Occipital lobe (tissue), 2 donors: ENCODE measurements around the gene ODF2. TPM values are rescaled to one million over a fixed set of nuclear protein-coding genes. Genes with fewer than 3 reads are reported as not detected.
"Not testable (repeated sequence)": the region's sequence is repeated elsewhere in the genome, so short reads cannot be mapped to it uniquely, and the experiment has no call there.

Source experiments
- DNase-seq: peaks from one replicate; lab custom pipeline; 2025; lab: John Stamatoyannopoulos, UW
- total RNA-seq: library from RNA; depleted of rRNA; stranded (reverse); fragments of >200 nt; gene quantifications from one replicate; pipeline ENCODE4 v1.2.3, GENCODE V29; 2014

The ODF2 gene
- total RNA-seq, result 14.8 TPM

- peak; percentile 97 for DNase-seq
Observed at GRCh38 chr9:128455849-128456612, at the start of gene ODF2. Gene ODF2 (plus strand): TSS chr9:128456006. CDS start chr9:128456092, 86 bp downstream.

GRCh38 chr9:128406848-128407391 lies 48.9 kb upstream of the ODF2 start:
- no peak for DNase-seq

GRCh38 chr9:128408963-128409431 lies 46.8 kb upstream of the ODF2 start:
- peak; percentile 75 for DNase-seq

GRCh38 chr9:128409450-128409849 lies 46.4 kb upstream of the ODF2 start:
- DNase-seq, result no peak

GRCh38 chr9:128409978-128410377 lies 45.8 kb upstream of the ODF2 start:
- DNase-seq, result no peak

GRCh38 chr9:128411364-128412119 lies 44.3 kb upstream of the ODF2 start:
- no peak for DNase-seq

- peak; percentile 72 for DNase-seq
Observed at GRCh38 chr9:128412120-128412790, 43.6 kb upstream of the ODF2 start.

GRCh38 chr9:128413728-128414127 lies 42.1 kb upstream of the ODF2 start:
- not testable (repeated sequence) for DNase-seq

- DNase-seq, result no peak
Observed at GRCh38 chr9:128414461-128414860, 41.3 kb upstream of the ODF2 start.

- DNase-seq, result no peak
Observed at GRCh38 chr9:128415281-128415680, 40.5 kb upstream of the ODF2 start.

GRCh38 chr9:128416014-128416413 lies 39.8 kb upstream of the ODF2 start:
- no peak for DNase-seq

- no peak for DNase-seq
Observed at GRCh38 chr9:128416432-128417019, 39.3 kb upstream of the ODF2 start.

GRCh38 chr9:128419061-128419925 lies 36.5 kb upstream of the ODF2 start:
- DNase-seq, result no peak

- peak; percentile 17 for DNase-seq
Observed at GRCh38 chr9:128420060-128420650, 35.7 kb upstream of the ODF2 start.

GRCh38 chr9:128420651-128421481 lies 34.9 kb upstream of the ODF2 start, which contains the start of gene CERCAM:
Gene CERCAM (plus strand): TSS chr9:128420857. CDS start chr9:128420878, 21 bp downstream.
- peak; percentile 21 for DNase-seq

- DNase-seq, result no peak
Observed at GRCh38 chr9:128421482-128421996, 34.3 kb upstream of the ODF2 start.

GRCh38 chr9:128422022-128422782 lies 33.6 kb upstream of the ODF2 start:
- DNase-seq, result not testable (repeated sequence)

- DNase-seq, result no peak
Observed at GRCh38 chr9:128422783-128423150, 33.0 kb upstream of the ODF2 start.
